GM18909 (cell line): ENCODE measurements around the gene MDK.
A peak's percentile ranks its signal among the peaks of the same experiment; 100 is the strongest.

Experiments used
- ATAC-seq: cut with Tn5 transposase; IDR thresholded peaks from one replicate; pipeline ENCODE4 v1.9.1; 2021; ENCODE audit warnings: mild to moderate bottlenecking; ENCODE audit not compliant: unreplicated experiment, poor library complexity

MDK gene

GRCh38 chr11:46381819-46382645 lies 563 bp downstream of the MDK start:
- ATAC-seq = no peak

- ATAC-seq = no peak
Measured at GRCh38 chr11:46382646-46383403, 1.4 kb downstream of the MDK start.

- no peak for ATAC-seq
Measured at GRCh38 chr11:46383404-46383758, 1.9 kb downstream of the MDK start.

GRCh38 chr11:46383974-46384701 lies 2.7 kb downstream of the MDK start:
- no peak for ATAC-seq

- ATAC-seq = no peak
Measured at GRCh38 chr11:46385169-46386004, 3.9 kb downstream of the MDK start.

GRCh38 chr11:46386005-46386578 lies 4.6 kb downstream of the MDK start:
- ATAC-seq = no peak

GRCh38 chr11:46386674-46387073 lies 5.2 kb downstream of the MDK start:
- ATAC-seq = no peak

GRCh38 chr11:46387456-46387855 lies 6.0 kb downstream of the MDK start:
- ATAC-seq = no peak

- ATAC-seq = no peak
Measured at GRCh38 chr11:46387919-46388618, 6.6 kb downstream of the MDK start.

GRCh38 chr11:46388619-46389449 lies 7.4 kb downstream of the MDK start:
- peak; percentile 1 for ATAC-seq

- peak; percentile 55 for ATAC-seq
Measured at GRCh38 chr11:46389450-46390330, 8.2 kb downstream of the MDK start.

- no peak for ATAC-seq
Measured at GRCh38 chr11:46390331-46391171, 9.1 kb downstream of the MDK start.

GRCh38 chr11:46391186-46391577 lies 9.7 kb downstream of the MDK start:
- ATAC-seq = no peak

GRCh38 chr11:46391578-46392420 lies 10.3 kb downstream of the MDK start, which contains the start of gene CHRM4:
CHRM4 (minus strand) TSS chr11:46391776; CDS start chr11:46386557, 5,219 bp downstream.
- peak; percentile 19 for ATAC-seq

GRCh38 chr11:46392421-46393230 lies 11.2 kb downstream of the MDK start:
- ATAC-seq = peak; percentile 64
